ENCODE data around the gene TBC1D22A. TPM values are rescaled to one million over a fixed set of nuclear protein-coding genes. Genes with fewer than 3 reads are reported as not detected.

TBC1D22A gene
- polyA plus RNA-seq, 2 donors: 15.1 to 17.4 TPM

- Histone ChIP-seq H3K27me3 (ENCODE audit: control insufficient read depth in 1 of 2, insufficient read depth in 2 of 2, low read length in 2 of 2) (no peaks in the 10 kb centered on the region), H3K27ac (ENCODE audit: low read depth in 2 of 2, low read length in 1 of 2) (no peak overlapping the region), H3K4me3 (ENCODE audit: low read depth in 1 of 2, low read length in 2 of 2) (no peak overlapping the region), H3K4me1 (ENCODE audit: control insufficient read depth in 2 of 2, insufficient read depth in 2 of 2, low read length in 1 of 2) (peaks cover 4 to 5% of the 10 kb centered on the region in 2 donors), H3K9me3 (ENCODE audit: control insufficient read depth in 2 of 2, insufficient read depth in 1 of 2, low read depth in 1 of 2, low read length in 1 of 2) (peaks cover 0 to 3% of the 10 kb centered on the region in 2 donors), H3K36me3 (ENCODE audit: control insufficient read depth in 2 of 2, insufficient read depth in 2 of 2, low read length in 1 of 2) (peaks cover 0 to 19% of the 10 kb centered on the region in 2 donors)
- 89 to 96% methylated on average over 3 of the region's 3 CpGs for WGBS, 2 donors
These were observed 217.9 kb downstream of the TBC1D22A start for GRCh38 chr22:46980392-46980791.

- Histone ChIP-seq H3K4me3 (ENCODE audit: low read depth in 1 of 2, low read length in 2 of 2) (no peak overlapping the region), H3K36me3 (ENCODE audit: control insufficient read depth in 2 of 2, insufficient read depth in 2 of 2, low read length in 1 of 2) (peaks cover 0 to 11% of the 10 kb centered on the region in 2 donors), H3K9me3 (ENCODE audit: control insufficient read depth in 2 of 2, insufficient read depth in 1 of 2, low read depth in 1 of 2, low read length in 1 of 2) (peaks cover 0 to 3% of the 10 kb centered on the region in 2 donors), H3K27ac (ENCODE audit: low read depth in 2 of 2, low read length in 1 of 2) (no peak overlapping the region), H3K4me1 (ENCODE audit: control insufficient read depth in 2 of 2, insufficient read depth in 2 of 2, low read length in 1 of 2) (peaks cover 4 to 5% of the 10 kb centered on the region in 2 donors), H3K27me3 (ENCODE audit: control insufficient read depth in 1 of 2, insufficient read depth in 2 of 2, low read length in 2 of 2) (no peaks in the 10 kb centered on the region)
- 96% methylated on average over 14 of the region's 14 CpGs for WGBS, 2 donors
These were observed 220.2 kb downstream of the TBC1D22A start for GRCh38 chr22:46982635-46983034.

GRCh38 chr22:46983046-46983445 lies 220.6 kb downstream of the TBC1D22A start:
- 94 to 95% methylated on average over 4 of the region's 4 CpGs for WGBS, 2 donors
- H3K27ac ChIP-seq (ENCODE audit: low read depth in 2 of 2, low read length in 1 of 2): no peak overlapping the region
- H3K4me3 ChIP-seq (ENCODE audit: low read depth in 1 of 2, low read length in 2 of 2): no peak overlapping the region
- peaks cover 0 to 11% of the 10 kb centered on the region in 2 donors for H3K36me3 ChIP-seq (ENCODE audit: control insufficient read depth in 2 of 2, insufficient read depth in 2 of 2, low read length in 1 of 2)
- no peaks in the 10 kb centered on the region for H3K9me3 ChIP-seq (ENCODE audit: control insufficient read depth in 2 of 2, insufficient read depth in 1 of 2, low read depth in 1 of 2, low read length in 1 of 2)
- H3K4me1 ChIP-seq (ENCODE audit: control insufficient read depth in 2 of 2, insufficient read depth in 2 of 2, low read length in 1 of 2): peaks cover 4 to 5% of the 10 kb centered on the region in 2 donors
- no peaks in the 10 kb centered on the region for H3K27me3 ChIP-seq (ENCODE audit: control insufficient read depth in 1 of 2, insufficient read depth in 2 of 2, low read length in 2 of 2)

- WGBS, 2 donors: 52 to 60% methylated on average over 16 of the region's 16 CpGs
- H3K27ac ChIP-seq (ENCODE audit: low read depth in 2 of 2, low read length in 1 of 2): peak overlapping the region; percentile 84 to 85
These were observed 222.5 kb downstream of the TBC1D22A start for GRCh38 chr22:46984751-46985506.

GRCh38 chr22:46985507-46985882 lies 223.0 kb downstream of the TBC1D22A start:
- 73 to 74% methylated on average over 8 of the region's 8 CpGs for WGBS, 2 donors
- H3K4me3 ChIP-seq (ENCODE audit: low read depth in 1 of 2, low read length in 2 of 2): no peak overlapping the region
- H3K9me3 ChIP-seq (ENCODE audit: control insufficient read depth in 2 of 2, insufficient read depth in 1 of 2, low read depth in 1 of 2, low read length in 1 of 2): no peaks in the 10 kb centered on the region
- H3K36me3 ChIP-seq (ENCODE audit: control insufficient read depth in 2 of 2, insufficient read depth in 2 of 2, low read length in 1 of 2): peaks cover 0 to 5% of the 10 kb centered on the region in 2 donors
- peaks cover 4 to 5% of the 10 kb centered on the region in 2 donors for H3K4me1 ChIP-seq (ENCODE audit: control insufficient read depth in 2 of 2, insufficient read depth in 2 of 2, low read length in 1 of 2)
- H3K27me3 ChIP-seq (ENCODE audit: control insufficient read depth in 1 of 2, insufficient read depth in 2 of 2, low read length in 2 of 2): no peaks in the 10 kb centered on the region
- peak overlapping the region; percentile 17 to 66 for H3K27ac ChIP-seq (ENCODE audit: low read depth in 2 of 2, low read length in 1 of 2)

More at GRCh38 chr22:46984751-46985506, 222.5 kb downstream of the TBC1D22A start:
- H3K27me3 ChIP-seq (ENCODE audit: control insufficient read depth in 1 of 2, insufficient read depth in 2 of 2, low read length in 2 of 2): no peaks in the 10 kb centered on the region
- peaks cover 4 to 5% of the 10 kb centered on the region in 2 donors for H3K4me1 ChIP-seq (ENCODE audit: control insufficient read depth in 2 of 2, insufficient read depth in 2 of 2, low read length in 1 of 2)
- H3K4me3 ChIP-seq (ENCODE audit: low read depth in 1 of 2, low read length in 2 of 2): no peak overlapping the region
- peaks cover 0 to 5% of the 10 kb centered on the region in 2 donors for H3K36me3 ChIP-seq (ENCODE audit: control insufficient read depth in 2 of 2, insufficient read depth in 2 of 2, low read length in 1 of 2)
- H3K9me3 ChIP-seq (ENCODE audit: control insufficient read depth in 2 of 2, insufficient read depth in 1 of 2, low read depth in 1 of 2, low read length in 1 of 2): no peaks in the 10 kb centered on the region

GRCh38 chr22:46986788-46987187 lies 224.3 kb downstream of the TBC1D22A start:
- Histone ChIP-seq H3K27me3 (ENCODE audit: control insufficient read depth in 1 of 2, insufficient read depth in 2 of 2, low read length in 2 of 2) (no peaks in the 10 kb centered on the region), H3K9me3 (ENCODE audit: control insufficient read depth in 2 of 2, insufficient read depth in 1 of 2, low read depth in 1 of 2, low read length in 1 of 2) (no peaks in the 10 kb centered on the region), H3K27ac (ENCODE audit: low read depth in 2 of 2, low read length in 1 of 2) (no peak overlapping the region), H3K4me1 (ENCODE audit: control insufficient read depth in 2 of 2, insufficient read depth in 2 of 2, low read length in 1 of 2) (peaks cover 4 to 5% of the 10 kb centered on the region in 2 donors), H3K4me3 (ENCODE audit: low read depth in 1 of 2, low read length in 2 of 2) (no peak overlapping the region), H3K36me3 (ENCODE audit: control insufficient read depth in 2 of 2, insufficient read depth in 2 of 2, low read length in 1 of 2) (peaks cover 4 to 17% of the 10 kb centered on the region in 2 donors)
- 98% methylated on average over 11 of the region's 11 CpGs for WGBS, 2 donors

GRCh38 chr22:46990937-46991550 lies 228.6 kb downstream of the TBC1D22A start:
- Histone ChIP-seq H3K36me3 (ENCODE audit: control insufficient read depth in 2 of 2, insufficient read depth in 2 of 2, low read length in 1 of 2) (peaks cover 10 to 23% of the 10 kb centered on the region in 2 donors), H3K4me1 (ENCODE audit: control insufficient read depth in 2 of 2, insufficient read depth in 2 of 2, low read length in 1 of 2) (peaks cover 0 to 7% of the 10 kb centered on the region in 2 donors), H3K9me3 (ENCODE audit: control insufficient read depth in 2 of 2, insufficient read depth in 1 of 2, low read depth in 1 of 2, low read length in 1 of 2) (no peaks in the 10 kb centered on the region), H3K27me3 (ENCODE audit: control insufficient read depth in 1 of 2, insufficient read depth in 2 of 2, low read length in 2 of 2) (no peaks in the 10 kb centered on the region), H3K27ac (ENCODE audit: low read depth in 2 of 2, low read length in 1 of 2) (no peak overlapping the region), H3K4me3 (ENCODE audit: low read depth in 1 of 2, low read length in 2 of 2) (no peak overlapping the region)
- 78 to 84% methylated on average over 12 of the region's 12 CpGs for WGBS, 2 donors

- peaks cover 10 to 28% of the 10 kb centered on the region in 2 donors for H3K36me3 ChIP-seq (ENCODE audit: control insufficient read depth in 2 of 2, insufficient read depth in 2 of 2, low read length in 1 of 2)
- no peaks in the 10 kb centered on the region for H3K27me3 ChIP-seq (ENCODE audit: control insufficient read depth in 1 of 2, insufficient read depth in 2 of 2, low read length in 2 of 2)
- peaks cover 0 to 7% of the 10 kb centered on the region in 2 donors for H3K4me1 ChIP-seq (ENCODE audit: control insufficient read depth in 2 of 2, insufficient read depth in 2 of 2, low read length in 1 of 2)
- WGBS, 2 donors: 89 to 92% methylated on average over 14 of the region's 14 CpGs
- no peaks in the 10 kb centered on the region for H3K9me3 ChIP-seq (ENCODE audit: control insufficient read depth in 2 of 2, insufficient read depth in 1 of 2, low read depth in 1 of 2, low read length in 1 of 2)
- no peak overlapping the region for H3K27ac ChIP-seq (ENCODE audit: low read depth in 2 of 2, low read length in 1 of 2)
- no peak overlapping the region for H3K4me3 ChIP-seq (ENCODE audit: low read depth in 1 of 2, low read length in 2 of 2)
These were observed 229.2 kb downstream of the TBC1D22A start for GRCh38 chr22:46991666-46992065.

GRCh38 chr22:46992121-46992731 lies 229.8 kb downstream of the TBC1D22A start:
- Histone ChIP-seq H3K4me1 (ENCODE audit: control insufficient read depth in 2 of 2, insufficient read depth in 2 of 2, low read length in 1 of 2) (peaks cover 0 to 7% of the 10 kb centered on the region in 2 donors), H3K36me3 (ENCODE audit: control insufficient read depth in 2 of 2, insufficient read depth in 2 of 2, low read length in 1 of 2) (peaks cover 10 to 28% of the 10 kb centered on the region in 2 donors), H3K4me3 (ENCODE audit: low read depth in 1 of 2, low read length in 2 of 2) (no peak overlapping the region), H3K27me3 (ENCODE audit: control insufficient read depth in 1 of 2, insufficient read depth in 2 of 2, low read length in 2 of 2) (no peaks in the 10 kb centered on the region), H3K27ac (ENCODE audit: low read depth in 2 of 2, low read length in 1 of 2) (no peak overlapping the region), H3K9me3 (ENCODE audit: control insufficient read depth in 2 of 2, insufficient read depth in 1 of 2, low read depth in 1 of 2, low read length in 1 of 2) (no peaks in the 10 kb centered on the region)
- WGBS, 2 donors: 87 to 89% methylated on average over 25 of the region's 25 CpGs
